SK-N-SH treated with all-trans-retinoic acid at 6 μM for 48 hours (cell line): ENCODE measurements around the gene FAM237A.

ENCODE experiments used
- ARNTL ChIP-seq: fragments of 450-650 bp; formaldehyde crosslinking; IDR thresholded peaks from 2 replicates; pipeline ENCODE4 v1.5.0; 2020; ENCODE audit warnings: low read depth, mild to moderate bottlenecking, moderate library complexity, borderline replicate concordance
- CREB5 ChIP-seq: fragments of 250-450 bp; sonication (Bioruptor Pico); IDR thresholded peaks from 2 replicates; pipeline ENCODE4 v1.5.1; 2020; ENCODE audit warnings: low read depth, mild to moderate bottlenecking, moderate library complexity
- TOX ChIP-seq: fragments of 250-450 bp; sonication (Bioruptor Pico); IDR thresholded peaks from 2 replicates; pipeline ENCODE4 v1.8.0; 2021; ENCODE audit warnings: mild to moderate bottlenecking, moderate library complexity, borderline replicate concordance
- ZC3H10 ChIP-seq: fragments of 250-450 bp; sonication (Bioruptor Pico); IDR thresholded peaks from 2 replicates; pipeline ENCODE4 v1.5.1; 2021; ENCODE audit warnings: mild to moderate bottlenecking, moderate library complexity
- ZFP3 ChIP-seq: fragments of 250-450 bp; sonication (Bioruptor Pico); IDR thresholded peaks from 2 replicates; pipeline ENCODE4 v1.5.0; 2020; ENCODE audit warnings: mild to moderate bottlenecking, moderate library complexity
- ZFP30 ChIP-seq: fragments of 450-650 bp; formaldehyde crosslinking; IDR thresholded peaks from 2 replicates; pipeline ENCODE4 v1.5.0; 2022; ENCODE audit warnings: mild to moderate bottlenecking, moderate library complexity
- ZNF70 ChIP-seq: fragments of 450-650 bp; formaldehyde crosslinking; IDR thresholded peaks from 2 replicates; pipeline ENCODE4 v1.5.0; 2020; ENCODE audit warnings: mild to moderate bottlenecking, moderate library complexity

- TF ChIP-seq ZC3H10 (CRISPR knock-in tag), result no peak
- TF ChIP-seq ZFP30 (CRISPR knock-in tag), result no peak
- TF ChIP-seq ZNF70 (CRISPR knock-in tag), result no peak
- no peak for TF ChIP-seq ZFP3 (CRISPR knock-in tag)
- TF ChIP-seq TOX (CRISPR knock-in tag), result no peak
- no peak for TF ChIP-seq CREB5 (CRISPR knock-in tag)
- TF ChIP-seq ARNTL, result no peak
Observed at GRCh38 chr2:206647985-206648384, 5.7 kb downstream of the FAM237A start.
